PFSK-1 (cell line): ENCODE data around the gene CLPSL1.
A peak's percentile ranks its signal among the peaks of the same experiment; 100 is the strongest.

Source experiments
- FOXP2 ChIP-seq: optimal IDR thresholded peaks from 2 replicates; pipeline ENCODE3; 2011; ENCODE audit warnings: borderline replicate concordance, control low read depth, inconsistent platforms; ENCODE audit not compliant: insufficient read depth; ENCODE audit errors: extremely low read length, extremely low read depth
- POLR2AphosphoS5 ChIP-seq: IDR thresholded peaks from 2 replicates; pipeline ENCODE4 v1.6.1; 2012; ENCODE audit warnings: low read depth, mild to moderate bottlenecking, control low read depth, low read length, moderate library complexity
- REST ChIP-seq, 2 experiments: IDR thresholded peaks; 2 replicates each; pipeline versions ENCODE4 v1.6.1 to v1.8.0; 2011 to 2012; ENCODE audit warnings: low read depth in 2 of 2, low read length in 2 of 2, control low read depth in 1 of 2, inconsistent platforms in 1 of 2, mild to moderate bottlenecking in 1 of 2, moderate library complexity in 1 of 2; ENCODE audit not compliant: insufficient read depth in 1 of 2
- SIN3A ChIP-seq: IDR thresholded peaks from 2 replicates; pipeline ENCODE4 v1.6.1; 2012; ENCODE audit warnings: mild to moderate bottlenecking, low read length, moderate library complexity, borderline replicate concordance; ENCODE audit not compliant: insufficient read depth
- TAF1 ChIP-seq: IDR thresholded peaks from 2 replicates; pipeline ENCODE4 v1.6.1; 2012; ENCODE audit warnings: low read length, control low read depth, borderline replicate concordance; ENCODE audit not compliant: insufficient read depth

Gene CLPSL1

GRCh38 chr6:35831257-35832007 lies 50.6 kb downstream of the CLPSL1 start:
- TF ChIP-seq POLR2AphosphoS5: peak; percentile 31; the same call in 1 of the 2 replicates
- TF ChIP-seq FOXP2: no peak

- TF ChIP-seq POLR2AphosphoS5: no peak
- TF ChIP-seq TAF1: no peak
- TF ChIP-seq REST (IDR thresholded peaks at IDR 0.05; ENCODE audit: insufficient read depth in 1 of 2, low read depth in 2 of 2, low read length in 2 of 2): no peak
- no peak for TF ChIP-seq FOXP2
- no peak for TF ChIP-seq SIN3A
These were observed 52.7 kb downstream of the CLPSL1 start for GRCh38 chr6:35833536-35833935.
